H1 (cell line): Measurements from ENCODE around the gene MYDGF. TPM values are rescaled to one million over a fixed set of nuclear protein-coding genes. Genes with fewer than 3 reads are reported as not detected.

ENCODE experiments used
- NRF1 ChIP-seq: IDR thresholded peaks from 2 replicates; pipeline ENCODE4 v1.6.1; 2011; ENCODE audit warnings: mild to moderate bottlenecking, low read depth, low read length, improper control_type of control experiment
- polyA plus RNA-seq, 7 experiments: library from polyadenylated mRNA; depleted of rRNA in 3 of 7; stranded (reverse) in 5 of 7; unstranded in 2 of 7; fragments of >200 nt in 5 of 7; fragments of 200-250 nt in 2 of 7; gene quantifications; 1 replicate in 5 of 7; 2 replicates in 1 of 7; 4 replicates in 1 of 7; pipeline versions ENCODE4 v1.2.1 to v1.2.3, GENCODE V29; 2011 to 2013; ENCODE audit warnings: missing spikeins in 2 of 7, mixed read lengths in 2 of 7
- total RNA-seq: library from RNA; stranded (reverse); fragmentation: NEBNext Ultra II Directional; extraction: Animal tissue kit (Norgen Biotek cat#: 25700); gene quantifications from 2 replicates; pipeline ENCODE4 v1.2.1, GENCODE V29; 2021

Gene MYDGF
- total and polyA plus RNA-seq, 2 of the 8 experiments (the other 6 are each of a cell fraction or from before 2014, with no cell fraction given), result 40.6 to 51.1 TPM

DNA sequence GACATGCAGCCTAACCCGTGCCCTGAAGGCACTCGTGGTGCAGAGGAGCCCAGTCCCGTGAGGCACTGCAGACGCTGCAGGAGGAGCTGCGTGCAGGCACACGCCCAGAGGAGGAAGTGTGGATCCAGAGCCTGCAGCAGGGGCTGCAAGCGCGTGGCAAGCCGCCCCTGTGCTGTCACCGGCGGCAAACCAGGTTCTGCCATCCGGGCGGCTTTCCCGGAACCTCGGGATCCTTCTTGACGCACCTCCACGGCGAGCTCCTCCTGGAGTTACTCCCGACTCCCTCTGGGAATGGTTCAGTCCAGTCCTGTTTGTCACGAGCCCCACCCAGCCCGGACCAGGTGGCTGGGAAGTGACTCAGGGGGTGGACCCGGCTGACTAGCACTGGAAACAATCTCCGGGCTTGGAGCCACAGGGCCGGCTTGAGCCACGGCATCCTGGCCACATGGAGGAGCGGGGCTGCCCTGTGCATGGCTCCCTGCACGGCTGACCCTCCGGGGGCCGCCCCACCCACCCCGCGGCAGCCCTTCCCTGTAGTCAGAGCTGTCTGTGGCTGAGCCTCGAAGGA, 43.3 kb upstream of the MYDGF start (continued):
- TF ChIP-seq NRF1, result no peak
